A549 (cell line): ENCODE data around the gene KLK4. TPM values are rescaled to one million over a fixed set of nuclear protein-coding genes. Genes with fewer than 3 reads are reported as not detected.
A peak's percentile ranks its signal among the peaks of the same experiment; 100 is the strongest.

Source experiments
- ATAC-seq, 2 experiments: fragments of 200-7000 bp in 1 of 2; fragments of >200 bp in 1 of 2; cut with Nextera tagmentation in 1 of 2; cut with Tn5 transposase in 1 of 2; 3 replicates each; pipeline versions ENCODE4 v1.8.0 to v1.9.1; 2018 to 2020; ENCODE audit warnings: mild to moderate bottlenecking in 1 of 2, moderate library complexity in 1 of 2
- CTCF ChIA-PET: fragments of 300-600 bp; sonication (Branson Sonifier 250); formaldehyde crosslinking; extraction: SDS; loops from one replicate; lab custom pipeline; 2021; ENCODE audit warnings: antibody characterized with exemption, inconsistent platforms; lab: Yijun Ruan, JAX
- POLR2A ChIA-PET: fragments of 350-600 bp; formaldehyde crosslinking; extraction: SDS; loops from one replicate; lab custom pipeline; 2021; ENCODE audit warnings: antibody characterized with exemption, inconsistent platforms; lab: Yijun Ruan, JAX
- DNase-seq, 2 experiments: peaks; one replicate each; pipeline versions ENCODE4 v3.0.0 to v3.0.0-alpha.2; 2011 to 2016; ENCODE audit warnings: low read depth in 1 of 2, low spot score in 1 of 2
- FAIRE-seq: peaks from 2 replicates; lab custom pipeline; 2011; peaks lifted over from hg19 to GRCh38; lab: Jason Lieb, UNC
- H3K27ac ChIP-seq, 2 experiments: fragments of >200 bp; sonication (Bioruptor Twin); formaldehyde crosslinking; 3 replicates each; pipeline ENCODE4 v1.5.1; 2016 to 2017
- H3K4me1 ChIP-seq: fragments of >200 bp; sonication (Bioruptor Twin); formaldehyde crosslinking; 3 replicates; pipeline ENCODE4 v1.6.1; 2016
- H3K4me2 ChIP-seq: fragments of >200 bp; sonication (Bioruptor Twin); formaldehyde crosslinking; 3 replicates; pipeline ENCODE4 v1.6.1; 2016
- H3K4me3 ChIP-seq: fragments of >200 bp; sonication (Bioruptor Twin); formaldehyde crosslinking; 3 replicates; pipeline ENCODE4 v1.5.1; 2016
- H3K9me3 ChIP-seq: fragments of >200 bp; sonication (Bioruptor Twin); formaldehyde crosslinking; 3 replicates; pipeline ENCODE4 v1.6.1; 2016
- ATOH8 ChIP-seq: fragments of 250-450 bp; sonication (Bioruptor Pico); IDR thresholded peaks from 2 replicates; pipeline ENCODE4 v1.5.0; 2020; ENCODE audit warnings: low read depth, mild to moderate bottlenecking, moderate library complexity
- BCL3 ChIP-seq: fragments of >200 bp; sonication (Bioruptor Twin); formaldehyde crosslinking; IDR thresholded peaks from 3 replicates; pipeline ENCODE4 v1.6.1; 2016
- CHD2 ChIP-seq: fragments of 150-350 bp; IDR thresholded peaks from 2 replicates; pipeline ENCODE4 v1.6.1; 2014; ENCODE audit warnings: low read length; ENCODE audit not compliant: partially characterized antibody
- CHD4 ChIP-seq: fragments of 200-600 bp; sonication (generic); IDR thresholded peaks from 2 replicates; pipeline ENCODE4 v1.6.1; 2016; ENCODE audit warnings: antibody characterized with exemption, mild to moderate bottlenecking, borderline replicate concordance
- CTCF ChIP-seq: fragments of >200 bp; sonication (Bioruptor Twin); formaldehyde crosslinking; IDR thresholded peaks from 3 replicates; pipeline ENCODE4 v1.5.1; 2016
- EHF ChIP-seq: fragments of 250-450 bp; sonication (Bioruptor Pico); IDR thresholded peaks from 2 replicates; pipeline ENCODE4 v1.5.0; 2020; ENCODE audit warnings: mild to moderate bottlenecking
- ELK1 ChIP-seq: fragments of 150-350 bp; IDR thresholded peaks from 2 replicates; pipeline ENCODE4 v1.6.1; 2014; ENCODE audit warnings: low read depth, mild to moderate bottlenecking, low read length
- EP300 ChIP-seq, 2 experiments: fragments of >200 bp; sonication (Bioruptor Twin); formaldehyde crosslinking; IDR thresholded peaks; 2 replicates in 1 of 2; 3 replicates in 1 of 2; pipeline ENCODE4 v1.6.1; 2016 to 2017
- ESRRA ChIP-seq: fragments of 150-350 bp; IDR thresholded peaks from 2 replicates; pipeline ENCODE4 v1.6.1; 2014; ENCODE audit warnings: mild to moderate bottlenecking, low read length, borderline replicate concordance
- FOSL2 ChIP-seq, 2 experiments: fragments of 450-650 bp in 1 of 2; fragments of >200 bp in 1 of 2; sonication (Bioruptor Twin) in 1 of 2; formaldehyde crosslinking; IDR thresholded peaks; 2 replicates each; pipeline versions ENCODE4 v1.5.0 to v1.6.1; 2016 to 2020; ENCODE audit warnings: mild to moderate bottlenecking in 1 of 2, moderate library complexity in 1 of 2
- HOXB13 ChIP-seq: fragments of 250-450 bp; sonication (Bioruptor Pico); IDR thresholded peaks from 2 replicates; pipeline ENCODE4 v1.5.0; 2020; ENCODE audit warnings: low read depth, mild to moderate bottlenecking, moderate library complexity
- JUN ChIP-seq, 2 experiments: fragments of >200 bp; sonication (Bioruptor Twin); formaldehyde crosslinking; IDR thresholded peaks; 2 replicates in 1 of 2; 3 replicates in 1 of 2; pipeline ENCODE4 v1.6.1; 2016 to 2017
- MAX ChIP-seq: IDR thresholded peaks from 2 replicates; pipeline ENCODE4 v1.6.1; 2012
- MAZ ChIP-seq: fragments of 150-350 bp; IDR thresholded peaks from 2 replicates; pipeline ENCODE4 v1.6.1; 2014; ENCODE audit warnings: antibody characterized with exemption, low read depth, low read length, borderline replicate concordance
- NPAS2 ChIP-seq: fragments of 250-450 bp; sonication (Bioruptor Pico); IDR thresholded peaks from 2 replicates; pipeline ENCODE4 v1.8.0; 2022; ENCODE audit warnings: mild to moderate bottlenecking, moderate library complexity, borderline replicate concordance
- NR3C1 ChIP-seq: fragments of >200 bp; sonication (Bioruptor Twin); formaldehyde crosslinking; IDR thresholded peaks from 3 replicates; pipeline ENCODE4 v1.6.1; 2017
- RAD21 ChIP-seq, 2 experiments: fragments of >200 bp in 1 of 2; sonication (Bioruptor Twin) in 1 of 2; formaldehyde crosslinking in 1 of 2; IDR thresholded peaks in 1 of 2; conservative IDR thresholded peaks in 1 of 2; 2 replicates in 1 of 2; 3 replicates in 1 of 2; pipeline ENCODE4 v1.6.1; 2012 to 2018; ENCODE audit warnings: inconsistent platforms in 1 of 2
- SMC3 ChIP-seq: fragments of >200 bp; sonication (Bioruptor Twin); formaldehyde crosslinking; IDR thresholded peaks from 3 replicates; pipeline ENCODE4 v1.6.1; 2018; ENCODE audit warnings: inconsistent platforms
- ZFP36 ChIP-seq: fragments of 450-650 bp; IDR thresholded peaks from 2 replicates; pipeline ENCODE4 v1.6.1; 2014; ENCODE audit warnings: borderline replicate concordance; ENCODE audit not compliant: partially characterized antibody
- ZSCAN20 ChIP-seq: fragments of 250-450 bp; sonication (Bioruptor Pico); IDR thresholded peaks from 2 replicates; pipeline ENCODE4 v1.8.0; 2022; ENCODE audit warnings: mild to moderate bottlenecking, moderate library complexity
- WGBS: methylation state at CpG from one replicate; pipeline ENCODE4 v1.1.6; 2017; ENCODE audit errors: missing lambda C conversion rate; 5-methylcytosine and 5-hydroxymethylcytosine counted together
- polyA plus RNA-seq, 4 experiments: library from polyadenylated mRNA; depleted of rRNA in 3 of 4; stranded (reverse); fragments of >200 nt; fragmentation: RNase III in 1 of 4; extraction: RNeasy Plus Mini Kit Qiagen cat#74134 plus additional on column Dnase treatment in 1 of 4; gene quantifications; 2 replicates in 3 of 4; 3 replicates in 1 of 4; pipeline ENCODE4 v1.2.3, GENCODE V29; 2011 to 2017

Gene KLK4
- polyA plus RNA-seq, 2 of the 4 experiments (the other 2 are of a cell fraction), result not detected

- no peak within 1 kb of the TSS for H3K27ac ChIP-seq
- H3K4me3 ChIP-seq, result no peak within 1 kb of the TSS
- 0 out of 3 replicates have a peak, but pooled peaks cover 3% of the 10 kb centered on the region for H3K9me3 ChIP-seq
- no peak for DNase-seq
- CTCF ChIA-PET, result interaction anchor here (0.6 to 2.2 kb wide), 3 partner anchors 9 to 286 kb away, joined by 3 to 6 read pairs (median 3); no protein-coding TSS in a partner anchor
- TF ChIP-seq JUN (IDR thresholded peaks at IDR 0.05), result no peak
- H3K4me2 ChIP-seq, result no peak within 1 kb of the TSS
- no peaks in the 10 kb centered on the region for H3K4me1 ChIP-seq
- WGBS, result 59% methylated on average over 2 of the region's 3 CpGs
- FAIRE-seq, result no peak
- POLR2A ChIA-PET, result no interaction called here
- no peak for ATAC-seq
Observed at GRCh38 chr19:50873056-50873455, 38.1 kb downstream of the KLK4 start, which contains the start of gene KLK2. TSS of gene KLK2 (plus strand) at chr19:50873439. CDS start at chr19:50873474, 35 bp downstream.

GRCh38 chr19:50870417-50871089, 40.6 kb downstream of the KLK4 start:
- TF ChIP-seq CHD4, result no peak
- TF ChIP-seq BCL3, result no peak
- no peak for TF ChIP-seq NR3C1
- no peak for TF ChIP-seq ATOH8 (CRISPR knock-in tag)
- 0 out of 3 replicates have a peak, but pooled peaks have one; percentile 14 for TF ChIP-seq SMC3
- TF ChIP-seq ZSCAN20, result no peak
- no peak for TF ChIP-seq NPAS2 (CRISPR knock-in tag)
- peak; percentile 78 for TF ChIP-seq MAX
- peak; percentile 6 for TF ChIP-seq ZFP36
- TF ChIP-seq FOSL2 (IDR thresholded peaks at IDR 0.05), result no peak
- peak; percentile 55; the same call in 1 of the 2 replicates for TF ChIP-seq FOSL2 (CRISPR knock-in tag; IDR thresholded peaks at IDR 0.05)
- peak in 1 of 2 experiments; percentile 39; a peak in 2 of 5 replicates for TF ChIP-seq RAD21 (conservative IDR thresholded peaks at IDR 0.05 in 1 of 2, IDR thresholded peaks at IDR 0.05 in 1 of 2)
- TF ChIP-seq MAZ, result no peak
- TF ChIP-seq ESRRA, result no peak
- TF ChIP-seq CHD2, result no peak
- no peak for TF ChIP-seq HOXB13 (CRISPR knock-in tag)
- TF ChIP-seq CTCF, result peak; percentile 28
- no peak for TF ChIP-seq EP300 (IDR thresholded peaks at IDR 0.05)
- no peak for TF ChIP-seq ELK1
- TF ChIP-seq EHF (CRISPR knock-in tag), result no peak
- DNase-seq, result peak; percentile 65 to 90
- H3K9me3 ChIP-seq, result 0 out of 3 replicates have a peak, but pooled peaks cover 6% of the 10 kb centered on the region
- H3K4me1 ChIP-seq, result no peaks in the 10 kb centered on the region
- no peak for FAIRE-seq
- H3K4me2 ChIP-seq, result peak overlapping the region; percentile 47; the same call in 2 of the 3 replicates
- CTCF ChIA-PET, result interaction anchor here (0.6 to 1.0 kb wide), 3 partner anchors 51 to 195 kb away, joined by 3 to 4 read pairs (median 3); no protein-coding TSS in a partner anchor
- peak overlapping the region; percentile 13; the same call in 1 of the 3 replicates for H3K4me3 ChIP-seq
- H3K27ac ChIP-seq, result no peak overlapping the region
- 39% methylated on average over 25 of the region's 26 CpGs for WGBS
- POLR2A ChIA-PET, result no interaction called here
- peak; percentile 44 to 88; a peak in 5 of 6 replicates for ATAC-seq
